ENCODE measurements around the gene SETD1A.

The SETD1A gene

DNA sequence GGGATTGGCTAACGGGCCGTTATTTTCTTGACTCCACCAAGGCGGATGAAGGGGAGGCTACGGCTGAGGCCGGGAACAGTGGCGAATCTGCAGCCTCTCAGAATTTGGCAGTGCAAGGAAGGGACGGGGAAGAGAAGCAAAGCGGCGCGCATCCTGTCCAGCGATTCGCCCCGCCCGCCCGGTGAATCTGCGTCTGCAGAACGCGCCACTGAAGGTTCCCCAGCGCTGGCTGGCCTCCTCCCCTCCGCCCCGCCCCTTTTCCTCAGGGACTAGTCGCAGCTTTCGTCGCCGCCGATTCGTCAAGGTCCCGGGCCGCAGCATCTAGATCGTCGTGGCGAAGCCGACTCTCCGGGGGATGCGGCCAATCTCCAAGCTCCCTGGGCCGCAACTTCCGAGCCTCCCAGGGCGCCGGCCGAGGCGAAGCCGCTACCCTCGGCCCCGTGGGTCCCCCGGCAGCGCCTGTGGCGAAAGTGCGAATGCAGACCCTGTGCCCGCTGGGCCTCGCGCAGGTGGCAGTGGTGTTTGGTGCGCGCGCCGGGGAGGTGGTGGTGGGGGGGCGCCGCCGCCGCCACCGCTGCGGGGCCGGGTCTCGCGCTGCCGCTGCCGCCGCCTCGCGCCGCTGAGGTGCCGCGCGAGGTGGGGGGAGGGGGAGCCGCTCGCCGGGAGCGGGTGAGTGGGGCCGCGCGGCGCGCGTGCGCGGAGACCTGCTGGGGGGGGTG is at the start of gene SETD1A:
SETD1A (plus strand) TSS at position 299 of the 719 bp plus-strand sequence. CDS start 978 bp downstream, outside the sequence.
- DNase-seq: peak; percentile 80

DNA sequence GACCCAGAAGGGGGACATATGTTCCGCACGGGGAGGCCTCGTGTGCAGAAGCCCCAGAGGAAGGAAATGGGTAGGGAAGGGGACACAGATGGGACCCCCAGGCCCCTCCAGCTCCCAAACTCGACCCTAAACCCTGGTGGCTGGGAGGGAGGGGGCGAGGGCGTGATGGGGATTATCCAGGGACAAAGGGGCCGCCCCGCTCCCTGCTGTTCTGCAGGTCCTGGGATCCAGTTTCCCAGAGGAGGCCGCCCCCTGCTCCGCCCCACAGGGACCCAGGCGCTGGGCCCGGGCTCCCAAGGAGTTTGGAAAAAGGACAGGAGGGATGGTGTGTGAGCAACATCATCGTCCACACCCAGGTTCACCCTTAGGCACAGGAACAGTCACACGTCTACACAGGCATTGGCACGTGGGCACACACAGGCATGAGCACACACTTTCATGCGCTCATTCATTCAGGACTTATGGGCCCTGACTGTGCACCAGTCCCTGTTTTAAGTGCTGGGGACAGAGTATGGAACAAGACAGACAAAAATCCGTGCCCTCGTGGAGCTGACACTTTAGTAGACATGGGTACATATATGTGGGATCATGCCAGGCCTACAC is 47.0 kb upstream of the SETD1A start:
- no peak for DNase-seq

DNA sequence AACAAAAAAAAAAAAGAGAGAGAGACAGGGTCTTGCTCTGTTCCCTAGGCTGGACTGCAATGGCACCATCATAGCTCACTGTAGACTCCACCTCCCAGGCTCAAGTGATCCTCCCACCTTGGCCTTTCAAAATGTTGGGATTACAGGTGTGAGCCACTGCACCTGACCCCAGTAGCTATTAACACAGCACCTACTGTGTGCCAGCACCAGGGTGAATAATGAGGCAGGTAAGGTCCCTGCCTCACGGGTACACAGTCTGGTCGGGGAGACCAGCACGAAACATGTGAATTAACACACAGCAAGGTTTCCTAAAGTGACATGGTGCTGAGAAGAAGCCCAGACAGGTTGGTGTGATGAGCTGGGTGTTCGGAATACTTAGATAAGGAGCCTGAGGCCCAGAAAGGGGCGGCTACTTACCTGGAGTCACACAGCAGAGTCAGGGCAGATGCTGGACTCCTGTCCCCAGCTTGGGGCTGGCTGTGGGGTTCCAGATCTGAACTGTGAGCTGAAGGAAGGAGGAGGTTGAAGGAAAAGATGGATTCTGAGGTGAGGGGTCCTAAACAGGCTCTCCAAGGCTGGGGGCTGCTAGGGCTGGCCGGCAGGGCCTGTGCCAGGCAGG is 44.7 kb upstream of the SETD1A start:
- DNase-seq: no peak

DNA sequence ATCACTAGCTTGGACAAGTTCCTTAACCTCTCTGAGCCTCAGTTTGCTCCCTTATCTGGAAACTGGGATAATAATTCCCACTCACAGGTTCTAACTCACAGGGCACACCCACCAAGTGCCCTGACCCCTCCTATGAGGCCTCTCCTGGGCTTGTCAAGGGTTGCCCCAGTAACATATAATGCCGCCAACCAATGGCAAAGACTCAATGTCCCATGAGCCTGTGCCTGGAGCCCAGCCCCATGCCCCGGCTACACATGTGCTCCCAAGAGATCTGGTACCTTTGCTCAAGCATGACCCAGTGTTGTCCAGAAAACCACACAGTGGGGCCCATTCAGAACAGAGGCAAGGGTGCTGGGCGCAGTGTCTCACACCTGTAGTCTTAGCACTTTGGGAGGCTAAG is 42.7 kb upstream of the SETD1A start:
- DNase-seq: no peak

DNA sequence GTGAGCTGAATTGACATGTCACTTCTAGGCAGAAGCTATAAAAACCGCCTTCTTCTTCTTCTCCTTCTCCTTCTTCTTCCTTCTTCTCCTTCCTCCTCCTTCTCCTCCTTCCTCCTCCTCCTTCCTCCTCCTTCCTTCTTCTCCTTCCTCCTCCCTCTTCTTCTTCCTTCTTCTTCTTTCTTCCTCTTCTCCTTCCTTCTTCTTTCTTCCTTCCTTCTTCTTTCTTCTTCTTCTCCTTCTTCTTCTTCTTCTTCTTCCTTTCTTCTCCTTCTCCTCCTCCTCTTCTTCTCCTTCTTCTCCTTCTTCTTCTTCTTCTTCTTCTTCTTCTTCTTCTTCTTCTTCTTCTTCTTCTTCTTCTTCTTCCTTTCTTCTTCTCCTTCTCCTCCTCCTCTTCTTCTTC is 38.9 kb upstream of the SETD1A start:
- no peak for DNase-seq

DNA sequence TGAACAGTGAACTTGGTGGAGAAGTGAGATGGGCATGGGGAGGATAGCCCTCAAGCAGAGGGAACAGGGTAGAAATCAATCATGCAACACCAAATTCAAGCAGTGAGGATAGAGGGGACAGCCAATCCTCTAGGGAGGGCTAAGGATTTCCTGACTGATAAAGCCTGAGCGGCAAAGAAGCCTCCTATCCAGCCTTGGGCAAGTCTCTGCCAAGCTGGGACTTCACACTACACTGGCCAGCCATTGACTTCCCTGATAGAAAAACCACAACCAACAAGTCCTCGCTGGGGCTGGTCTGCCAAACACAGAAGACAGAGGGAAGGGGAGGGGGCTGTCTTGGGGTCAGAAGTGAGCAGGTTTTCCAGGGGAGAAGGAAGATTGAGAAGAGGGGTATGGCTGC is 36.7 kb upstream of the SETD1A start:
- DNase-seq: no peak

DNA sequence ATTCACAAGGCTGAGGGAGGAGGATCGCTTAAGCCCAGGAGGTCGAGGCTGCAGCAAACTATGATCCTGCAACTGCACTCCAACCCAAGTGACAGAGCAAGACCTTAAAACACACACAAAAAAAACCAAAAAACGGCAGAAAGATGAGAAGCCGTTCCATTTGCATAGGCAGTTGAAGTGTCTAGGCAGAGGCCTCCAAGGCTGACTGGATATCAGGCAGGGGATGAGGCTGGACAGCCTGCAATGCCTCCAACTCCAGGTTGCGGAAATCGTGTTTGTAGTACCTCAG is 36.2 kb upstream of the SETD1A start:
- no peak for DNase-seq

DNA sequence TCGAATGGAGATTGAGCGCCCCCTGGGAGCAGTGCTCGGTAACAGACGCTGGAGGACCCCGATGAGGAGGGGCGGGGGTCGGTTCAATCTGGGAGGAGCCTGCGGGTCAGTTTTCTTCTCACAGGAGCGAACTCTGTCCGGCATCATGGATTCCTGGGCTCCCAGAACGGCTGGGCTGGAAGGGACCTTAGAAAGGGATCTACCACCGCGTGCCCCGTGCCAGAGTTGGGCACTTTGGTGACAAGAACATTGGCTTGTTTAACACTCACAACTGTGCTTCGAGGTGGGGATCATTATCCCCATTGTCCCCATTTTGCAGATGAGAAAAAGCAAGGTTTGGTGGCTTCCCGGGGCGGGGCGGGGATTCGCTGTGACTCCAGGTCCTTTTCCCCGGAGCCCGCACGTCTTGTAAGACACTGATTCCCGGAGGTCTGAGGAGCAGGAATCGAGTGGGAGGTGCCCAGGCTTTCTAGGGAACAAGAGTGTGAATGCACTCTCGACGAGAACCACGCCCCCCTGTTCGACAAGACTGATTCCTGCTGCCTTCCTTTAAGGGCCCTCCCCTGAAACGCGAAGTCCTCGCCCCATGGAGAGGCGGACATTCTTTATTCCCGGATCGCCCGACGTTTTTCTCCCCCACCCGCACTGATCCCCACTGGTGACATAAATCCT is 35.7 kb upstream of the SETD1A start:
- peak; percentile 93 for DNase-seq

DNA sequence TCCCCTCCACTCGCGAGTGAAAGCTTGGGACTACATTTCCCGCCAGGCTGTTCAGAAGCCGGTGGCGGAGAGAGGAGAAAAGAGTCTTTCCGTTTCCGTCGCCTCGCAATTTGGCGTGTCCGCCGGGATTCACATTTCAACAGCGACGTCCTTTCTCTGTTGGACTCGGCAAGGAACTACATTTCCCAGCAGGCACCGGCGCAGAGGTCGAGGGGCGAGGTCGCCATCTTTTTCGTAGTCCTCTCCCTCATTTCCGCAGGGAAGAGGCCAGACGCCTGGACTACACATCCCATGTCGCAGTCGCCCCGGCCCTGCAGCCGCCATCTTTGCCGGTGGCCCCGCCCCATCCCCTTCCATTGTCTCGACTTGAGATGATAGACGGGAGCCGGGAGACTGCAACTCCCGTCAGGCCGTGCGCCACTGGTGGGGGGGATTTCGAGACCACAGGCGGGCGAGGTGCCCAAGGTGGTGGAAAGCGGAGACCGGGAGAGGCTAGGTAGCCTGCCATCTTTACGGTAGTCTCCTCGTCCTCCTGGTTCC is 35.1 kb upstream of the SETD1A start:
- peak; percentile 98 for DNase-seq

DNA sequence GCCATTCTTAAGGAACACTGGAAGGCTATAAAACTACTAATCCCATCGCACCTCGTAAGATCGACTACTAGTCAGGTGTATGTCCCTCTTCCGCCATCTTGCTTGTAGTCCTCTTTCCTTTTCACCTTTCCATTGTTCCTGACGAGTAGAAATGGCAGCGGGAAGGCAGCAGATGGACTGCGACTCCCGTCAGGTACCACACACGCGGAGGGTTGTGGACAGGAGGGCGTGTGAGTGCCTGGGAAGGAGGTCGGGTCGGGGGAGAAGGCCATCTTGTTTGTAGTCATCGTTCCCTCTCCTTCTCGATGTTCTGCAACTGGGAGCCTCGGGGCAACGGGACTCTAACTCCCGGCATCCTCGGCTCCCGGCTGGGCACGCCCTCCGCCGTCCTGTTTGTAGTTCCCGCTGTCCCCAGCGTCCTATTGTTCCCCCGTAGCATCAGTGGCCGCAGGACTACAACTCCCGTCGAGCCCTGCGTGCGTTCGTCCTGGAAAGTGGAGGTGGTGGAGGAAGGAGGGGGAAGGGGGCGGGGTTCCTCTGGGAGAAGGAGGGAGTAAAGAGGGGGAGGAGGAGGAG is 34.5 kb upstream of the SETD1A start:
- DNase-seq: peak; percentile 98

DNA sequence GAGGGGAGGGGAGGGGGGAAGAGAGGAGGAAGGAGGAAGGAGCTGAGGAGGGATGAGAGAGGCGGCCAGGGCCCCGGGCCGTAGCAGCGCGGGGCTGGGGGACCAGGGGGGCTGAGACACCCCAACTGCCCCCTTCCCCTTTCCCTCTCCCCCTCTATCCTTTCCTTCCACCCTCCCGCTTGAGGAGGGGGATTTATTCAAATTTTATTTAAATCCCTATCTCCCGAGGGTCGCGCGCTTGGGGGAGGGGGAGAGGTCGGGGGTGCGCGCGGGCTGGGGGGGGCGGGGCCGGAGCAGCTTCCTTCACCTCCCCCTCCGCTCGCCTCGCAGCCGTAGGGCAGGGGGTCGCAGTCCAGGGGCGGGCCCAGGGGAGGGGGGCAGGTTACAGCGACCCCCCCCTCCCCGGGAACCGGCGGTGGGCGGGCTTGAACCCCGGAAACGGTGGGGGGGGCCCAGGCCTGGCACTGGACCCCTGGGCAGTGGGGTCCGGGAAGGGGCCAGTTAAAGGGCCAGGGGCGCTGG is 33.9 kb upstream of the SETD1A start, which contains the start of gene FBXL19:
FBXL19 (plus strand) TSS at position 19 of the 522 bp plus-strand sequence. CDS start 2,183 bp downstream, outside the sequence.
- no peak for DNase-seq

DNA sequence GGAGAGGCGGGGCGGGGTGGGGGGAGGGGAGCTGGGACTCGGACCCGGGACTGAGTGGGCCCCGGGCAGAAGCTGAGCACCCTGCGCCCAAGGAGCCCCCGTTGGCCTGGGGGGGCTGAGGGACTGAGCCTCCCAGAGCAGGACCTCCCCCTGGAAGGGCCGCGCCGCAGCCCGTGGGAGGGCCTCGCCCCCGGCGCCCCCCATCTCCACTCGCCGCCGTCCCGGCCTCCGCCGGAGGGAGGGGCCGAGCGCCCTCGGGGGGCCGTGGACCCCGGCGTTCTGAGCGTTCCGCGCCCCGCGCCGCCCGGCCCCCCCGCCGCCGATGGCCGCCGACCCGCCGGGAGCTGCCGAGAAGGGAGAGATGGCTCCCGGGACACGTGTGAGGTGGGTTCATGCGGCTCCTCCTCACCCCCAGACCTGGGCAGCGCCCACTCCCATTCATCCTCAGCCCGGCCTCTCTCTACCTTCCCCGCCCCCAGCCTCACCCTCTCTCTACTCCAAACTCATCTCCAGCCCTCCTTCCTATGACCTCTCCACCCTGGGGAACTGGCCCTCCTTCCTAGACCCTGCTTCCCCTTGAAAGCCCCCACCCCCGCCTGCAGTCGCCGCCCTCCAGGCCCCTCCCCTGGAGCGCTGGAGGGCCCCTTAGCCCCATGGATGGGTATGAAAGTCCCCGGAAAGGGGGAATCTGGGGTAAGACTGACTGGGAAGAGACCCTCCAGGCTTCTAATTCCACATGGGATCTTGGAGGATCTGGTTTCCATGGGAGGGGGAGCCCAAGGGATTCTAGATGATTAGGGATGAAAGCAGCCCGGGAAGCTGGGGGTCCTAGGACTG is 33.3 kb upstream of the SETD1A start:
- DNase-seq: no peak

DNA sequence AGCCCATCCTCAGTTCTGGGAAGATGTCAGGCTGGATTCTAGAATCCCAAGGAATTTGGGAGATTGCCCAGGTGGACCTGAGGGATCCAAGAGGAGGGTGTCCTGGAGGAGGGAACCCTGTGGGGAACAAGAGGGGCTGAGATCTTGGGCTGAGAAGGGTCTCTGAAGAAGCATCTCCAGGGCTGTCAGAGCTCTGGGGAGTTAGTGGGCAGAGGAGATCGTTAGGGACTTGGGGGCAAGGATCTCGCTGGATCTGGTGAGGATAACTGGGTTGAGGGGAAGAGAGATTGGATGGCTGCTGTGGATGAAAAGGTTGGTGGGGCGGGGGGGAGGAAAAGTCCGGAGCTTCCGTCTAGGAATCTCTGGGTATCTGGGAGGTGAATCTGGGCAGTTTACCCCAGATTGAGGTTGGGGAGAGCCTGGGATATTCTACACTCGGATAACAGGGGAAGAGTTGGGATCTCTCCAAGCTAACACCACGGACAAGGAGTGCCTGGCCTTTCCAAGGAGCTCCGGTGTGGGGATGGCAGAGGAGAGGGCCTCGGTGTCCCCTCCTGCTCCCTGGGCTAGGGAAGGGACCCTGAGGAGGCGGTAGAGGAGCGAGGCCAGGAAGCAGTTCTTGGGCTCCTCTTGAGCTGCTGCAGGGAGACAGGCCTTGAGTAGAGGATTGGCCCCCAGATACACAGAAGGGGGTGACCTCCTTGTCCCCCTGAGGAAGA is 32.5 kb upstream of the SETD1A start:
- DNase-seq: no peak

DNA sequence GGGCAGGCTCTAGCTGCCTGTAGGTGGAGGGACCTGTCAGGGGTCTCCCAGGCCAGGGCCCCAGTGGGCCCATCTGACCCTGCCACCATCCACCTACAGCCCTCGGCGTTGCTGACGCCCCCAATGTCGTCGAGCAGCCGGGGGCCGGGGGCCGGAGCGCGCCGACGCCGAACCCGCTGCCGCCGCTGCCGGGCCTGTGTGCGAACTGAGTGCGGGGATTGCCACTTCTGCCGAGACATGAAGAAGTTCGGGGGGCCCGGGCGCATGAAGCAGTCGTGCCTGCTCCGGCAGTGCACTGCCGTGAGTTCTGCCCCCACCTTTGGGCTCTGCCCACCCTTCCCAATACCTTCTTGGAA is 31.9 kb upstream of the SETD1A start:
- no peak for DNase-seq

DNA sequence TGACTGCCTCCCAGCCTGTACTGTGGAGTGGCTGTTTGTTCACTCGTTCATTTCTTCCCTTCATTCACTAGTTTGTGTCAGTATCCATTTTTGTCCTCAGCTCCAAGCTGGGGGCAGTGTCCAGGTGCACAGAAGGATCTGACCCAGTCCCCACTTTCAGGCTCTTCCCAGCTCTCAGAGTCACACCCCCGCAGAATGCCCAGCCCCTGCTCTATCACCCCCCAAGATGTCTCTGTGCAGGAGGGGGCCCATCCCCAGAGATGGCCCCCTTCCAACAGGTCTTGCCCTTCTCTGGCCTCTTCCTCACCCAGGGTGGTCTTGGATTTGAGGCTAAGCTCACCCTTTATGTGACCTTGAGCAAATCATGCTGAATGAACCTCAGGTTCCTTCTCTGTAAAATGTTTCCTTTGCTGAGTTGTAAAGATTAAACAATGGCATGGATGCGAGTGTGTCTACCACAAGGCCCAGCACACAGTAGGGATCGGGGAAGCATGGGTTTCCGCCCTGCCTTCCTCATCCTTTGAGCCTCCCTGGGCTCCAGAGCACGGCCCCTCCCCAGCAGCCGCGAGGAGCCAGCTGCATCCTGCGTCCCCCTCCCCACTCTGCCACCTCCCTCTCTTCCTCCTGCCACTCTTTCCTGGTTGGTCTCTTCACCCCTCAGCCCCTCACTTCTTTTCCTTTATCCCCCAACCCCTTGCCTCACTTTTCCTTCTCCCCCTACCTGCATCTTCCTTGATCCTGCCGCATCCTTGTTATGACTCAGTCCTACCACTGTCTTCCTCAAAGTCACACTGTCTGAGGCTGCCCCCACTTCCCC is 31.4 kb upstream of the SETD1A start:
- DNase-seq: no peak

DNA sequence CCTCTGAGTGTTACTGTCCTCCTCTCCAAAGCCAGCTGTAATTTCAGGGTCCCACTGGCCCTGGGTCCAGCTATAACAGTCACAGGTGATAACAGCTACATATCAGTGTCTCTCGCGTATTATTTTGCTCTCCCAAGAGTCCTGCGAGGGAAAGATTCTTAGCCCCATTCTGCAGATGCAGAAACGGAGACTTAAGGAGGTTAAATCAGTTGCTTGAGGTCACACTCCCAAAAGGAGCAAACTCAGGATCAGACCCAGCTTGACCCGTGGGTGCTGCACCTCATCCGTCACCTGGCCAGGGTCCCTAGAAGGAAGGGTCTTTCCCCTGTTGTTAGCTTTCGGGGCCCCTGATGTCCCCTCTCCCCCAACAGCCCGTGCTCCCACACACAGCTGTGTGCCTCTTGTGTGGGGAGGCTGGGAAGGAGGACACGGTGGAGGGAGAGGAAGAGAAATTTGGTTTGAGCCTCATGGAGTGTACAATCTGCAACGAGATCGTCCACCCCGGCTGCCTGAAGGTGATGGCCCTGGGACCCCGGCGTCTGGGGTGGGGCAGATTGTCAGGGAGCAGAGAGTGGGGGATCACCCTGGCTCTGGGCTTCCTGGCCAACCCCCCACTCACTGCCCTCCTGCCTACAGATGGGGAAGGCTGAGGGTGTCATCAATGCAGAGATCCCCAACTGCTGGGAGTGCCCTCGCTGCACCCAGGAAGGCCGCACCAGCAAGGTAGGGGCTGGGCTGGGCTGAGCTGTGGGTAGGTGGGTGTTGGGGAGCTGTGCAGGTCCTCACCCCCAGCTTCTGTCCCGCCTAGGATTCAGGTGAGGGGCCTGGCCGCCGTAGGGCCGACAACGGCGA is 30.4 kb upstream of the SETD1A start:
- no peak for DNase-seq

DNA sequence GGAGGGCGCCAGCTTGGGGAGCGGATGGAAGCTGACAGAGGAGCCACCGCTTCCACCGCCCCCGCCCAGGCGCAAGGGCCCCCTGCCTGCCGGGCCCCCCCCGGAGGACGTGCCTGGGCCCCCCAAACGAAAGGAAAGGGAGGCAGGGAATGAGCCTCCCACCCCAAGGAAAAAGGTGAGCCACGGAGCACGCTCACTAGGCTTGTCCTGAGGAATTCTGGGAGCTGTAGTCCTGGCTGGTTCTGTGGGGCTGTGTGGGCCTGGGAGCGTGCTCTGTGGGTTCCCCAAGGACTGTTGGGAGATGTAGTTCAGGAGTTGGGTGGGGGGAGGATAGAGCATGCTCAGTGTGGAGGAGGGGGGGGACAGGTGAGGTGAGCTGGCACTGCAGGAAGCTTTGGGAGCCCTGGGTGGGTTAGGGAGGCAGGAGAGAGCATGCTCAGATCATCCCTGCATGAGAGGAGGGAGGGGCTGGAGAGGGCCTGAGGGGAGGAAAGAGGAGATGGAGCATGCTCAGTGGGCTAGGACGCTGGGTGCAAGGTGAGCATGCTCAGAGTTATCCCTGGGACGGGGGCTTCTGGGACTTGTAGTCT is 29.7 kb upstream of the SETD1A start:
- DNase-seq: peak; percentile 80

DNA sequence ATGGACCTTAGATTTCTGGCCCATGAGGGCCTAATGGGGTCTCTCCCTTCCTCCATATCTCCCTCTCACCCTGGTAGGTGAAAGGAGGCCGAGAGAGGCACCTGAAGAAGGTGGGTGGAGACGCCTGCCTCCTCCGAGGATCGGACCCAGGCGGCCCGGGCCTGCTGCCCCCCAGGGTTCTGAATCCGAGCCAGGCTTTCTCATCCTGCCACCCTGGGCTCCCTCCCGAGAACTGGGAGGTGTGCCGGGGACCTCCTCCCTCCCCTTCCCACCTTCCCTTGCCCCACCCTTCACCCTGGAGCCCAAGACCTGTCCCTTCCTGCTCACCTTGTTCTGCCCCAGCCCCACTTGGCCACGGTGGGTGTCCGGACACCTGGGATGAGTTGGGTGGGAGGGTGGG is 29.2 kb upstream of the SETD1A start:
- DNase-seq: no peak

DNA sequence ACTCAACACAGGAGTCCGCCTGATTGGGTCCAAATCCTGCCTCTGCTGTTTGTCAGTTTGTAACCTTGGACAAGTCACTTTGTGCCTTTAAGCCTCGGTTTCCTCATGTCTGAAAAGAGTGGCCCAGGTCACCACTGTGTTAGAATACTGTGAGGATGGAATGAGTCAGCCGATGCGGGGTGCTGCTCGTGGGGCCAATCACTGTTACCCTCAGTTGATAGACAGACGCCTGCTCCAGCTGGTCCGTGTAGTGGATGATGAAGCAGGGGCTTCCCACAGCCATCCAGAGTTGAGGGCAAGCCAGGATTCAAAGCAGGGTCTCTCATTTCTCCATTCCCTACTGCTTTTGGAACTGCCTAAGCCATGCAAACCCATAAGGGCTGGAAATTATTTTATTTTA is 28.4 kb upstream of the SETD1A start:
- no peak for DNase-seq
